Lower lobe of right lung (tissue), 2 donors: ENCODE measurements around the gene CASP2. TPM values are rescaled to one million over a fixed set of nuclear protein-coding genes. Genes with fewer than 3 reads are reported as not detected.

Source experiments
- ATAC-seq, 2 donors: fragments of 200-7000 bp; cut with Tn5 transposase; one replicate each; pipeline ENCODE4 v1.9.1; 2020 to 2022; ENCODE audit warnings: mild to moderate bottlenecking in 2 of 2, moderate library complexity in 2 of 2
- DNase-seq: peaks from one replicate; pipeline ENCODE4 v3.0.0-alpha.2; 2020
- H3K27ac ChIP-seq: fragments of 200-600 bp; one replicate; pipeline ENCODE4 v1.8.0; 2022
- H3K27me3 ChIP-seq: fragments of 200-600 bp; one replicate; pipeline ENCODE4 v1.8.0; 2022; ENCODE audit warnings: low read depth
- H3K36me3 ChIP-seq: fragments of 200-600 bp; one replicate; pipeline ENCODE4 v1.8.0; 2022; ENCODE audit warnings: mild to moderate bottlenecking
- H3K4me1 ChIP-seq: fragments of 200-600 bp; one replicate; pipeline ENCODE4 v1.8.0; 2022
- H3K4me3 ChIP-seq: fragments of 200-600 bp; one replicate; pipeline ENCODE4 v1.8.0; 2022; ENCODE audit warnings: mild to moderate bottlenecking
- H3K9me3 ChIP-seq: fragments of 200-600 bp; one replicate; pipeline ENCODE4 v1.8.0; 2022
- CTCF ChIP-seq: fragments of 200-600 bp; IDR thresholded peaks from one replicate; pipeline ENCODE4 v1.8.0; 2022; ENCODE audit warnings: antibody characterized with exemption, mild to moderate bottlenecking
- intact Hi-C: fragments of 100-400 bp; cut with DNase I; formaldehyde crosslinking; loops from one replicate; pipeline ENCODE4 v1.11.0; 2022
- total RNA-seq: library from RNA; stranded (reverse); fragmentation: NEBNext Ultra II Directional; extraction: Animal tissue kit (Norgen Biotek cat#: 25700); gene quantifications from one replicate; pipeline ENCODE4 v1.2.1, GENCODE V29; 2021
- donor health status: DM: no; HTN: yes; CAD: no; lungs with severe emphysema.

CASP2 gene
- total RNA-seq, 1 donor from 2014 or later, result 33.7 TPM

DNA sequence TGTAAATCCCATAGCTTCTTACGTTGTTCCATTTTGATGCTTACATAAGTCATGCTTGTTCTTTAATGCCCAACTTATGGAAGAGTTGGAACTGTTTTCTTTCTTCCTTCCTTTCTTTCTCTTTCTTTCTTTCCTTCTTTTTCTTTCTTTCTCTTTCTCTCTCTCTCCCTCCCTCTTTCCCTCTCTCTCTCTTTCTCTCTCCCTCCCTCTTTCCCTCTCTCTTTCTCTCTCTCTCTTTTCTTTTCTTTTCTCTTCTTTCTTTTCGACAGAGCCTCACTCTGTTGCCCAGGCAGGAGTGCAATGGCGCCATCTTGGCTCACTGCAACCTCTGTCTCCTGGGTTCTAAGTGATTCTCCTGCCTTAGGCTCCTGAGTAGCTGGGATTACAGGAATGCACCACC lies 55.4 kb downstream of the CASP2 start:
- Histone ChIP-seq H3K27me3 (peaks cover 23% of the 10 kb centered on the region), H3K9me3 (no peaks in the 10 kb centered on the region), H3K27ac (no peak overlapping the region), H3K4me3 (no peak overlapping the region), H3K4me1 (peaks cover 5% of the 10 kb centered on the region), H3K36me3 (no peaks in the 10 kb centered on the region)
- no peak for TF ChIP-seq CTCF
- intact Hi-C loops, result no loop called here
- DNase-seq (no peak), ATAC-seq (no peak)

- Histone ChIP-seq H3K27ac (no peak overlapping the region), H3K36me3 (no peaks in the 10 kb centered on the region), H3K4me3 (peak overlapping the region; percentile 12), H3K9me3 (no peaks in the 10 kb centered on the region), H3K4me1 (peaks cover 5% of the 10 kb centered on the region), H3K27me3 (peaks cover 23% of the 10 kb centered on the region)
- peak; percentile 54 for TF ChIP-seq CTCF
- intact Hi-C loops, result no loop called here
- ATAC-seq (peak; percentile 89 to 91), DNase-seq (peak; percentile 75)
Measured at GRCh38 chr7:143345428-143345900, 57.3 kb downstream of the CASP2 start.

DNA sequence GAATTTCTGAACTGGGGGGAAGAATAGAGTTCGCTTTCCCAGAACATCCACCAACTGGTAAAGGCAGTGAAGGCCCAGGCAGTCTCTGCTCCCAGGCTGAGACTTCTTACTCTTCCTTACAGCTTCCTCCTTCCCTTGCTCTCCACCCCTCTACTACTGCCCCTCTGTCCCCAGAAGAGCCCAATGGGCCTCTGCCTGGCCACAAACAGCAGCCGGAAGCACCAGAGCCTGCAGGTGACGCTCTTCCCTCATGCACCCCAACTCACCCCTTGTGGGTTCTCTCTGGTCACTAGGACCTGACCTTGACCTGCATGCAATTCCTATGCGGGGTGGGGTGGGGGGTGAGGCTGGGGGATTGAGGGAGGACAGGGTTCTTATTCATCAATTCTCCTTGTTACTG lies 57.9 kb downstream of the CASP2 start:
- H3K4me1 ChIP-seq, result peaks cover 5% of the 10 kb centered on the region
- DNase-seq, result no peak
- no peak overlapping the region for H3K27ac ChIP-seq
- H3K27me3 ChIP-seq, result peaks cover 23% of the 10 kb centered on the region
- no peaks in the 10 kb centered on the region for H3K9me3 ChIP-seq
- no peaks in the 10 kb centered on the region for H3K36me3 ChIP-seq
- no peak overlapping the region for H3K4me3 ChIP-seq
- ATAC-seq, result peak in 1 of 2 donors; percentile 14
- intact Hi-C loops, result no loop called here
- TF ChIP-seq CTCF, result no peak

- intact Hi-C loops, result no loop called here
- Histone ChIP-seq H3K4me1 (peaks cover 5% of the 10 kb centered on the region), H3K36me3 (no peaks in the 10 kb centered on the region), H3K27me3 (peaks cover 15% of the 10 kb centered on the region), H3K4me3 (no peak overlapping the region), H3K9me3 (no peaks in the 10 kb centered on the region), H3K27ac (no peak overlapping the region)
- DNase-seq (no peak), ATAC-seq (no peak)
- no peak for TF ChIP-seq CTCF
Measured at GRCh38 chr7:143347950-143348349, 59.8 kb downstream of the CASP2 start.

DNA sequence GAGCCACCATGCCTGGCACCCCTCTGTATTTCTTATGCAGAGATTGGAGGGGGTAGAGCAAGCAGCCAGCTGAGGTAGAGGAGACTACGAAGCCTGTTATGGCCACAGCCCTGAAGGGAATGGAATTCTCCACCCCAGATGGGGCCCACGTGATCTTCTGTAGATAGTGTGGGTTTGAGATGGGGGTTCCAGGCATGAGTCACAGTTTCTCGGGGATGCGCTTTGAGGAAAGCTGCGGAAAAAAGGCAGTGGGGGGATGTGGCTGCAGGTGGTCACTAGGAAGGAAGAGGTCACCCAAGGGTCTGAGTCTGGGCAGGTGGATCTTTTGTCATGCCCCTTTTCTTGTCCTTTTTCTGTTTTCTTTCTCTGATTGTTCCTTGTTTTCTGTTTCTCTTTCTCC lies 62.9 kb downstream of the CASP2 start:
- Histone ChIP-seq H3K4me1 (no peaks in the 10 kb centered on the region), H3K36me3 (no peaks in the 10 kb centered on the region), H3K4me3 (no peak overlapping the region), H3K9me3 (no peaks in the 10 kb centered on the region), H3K27ac (no peak overlapping the region), H3K27me3 (no peaks in the 10 kb centered on the region)
- no peak for TF ChIP-seq CTCF
- no peak for DNase-seq
- intact Hi-C loops, result no loop called here
- ATAC-seq, result no peak

DNA sequence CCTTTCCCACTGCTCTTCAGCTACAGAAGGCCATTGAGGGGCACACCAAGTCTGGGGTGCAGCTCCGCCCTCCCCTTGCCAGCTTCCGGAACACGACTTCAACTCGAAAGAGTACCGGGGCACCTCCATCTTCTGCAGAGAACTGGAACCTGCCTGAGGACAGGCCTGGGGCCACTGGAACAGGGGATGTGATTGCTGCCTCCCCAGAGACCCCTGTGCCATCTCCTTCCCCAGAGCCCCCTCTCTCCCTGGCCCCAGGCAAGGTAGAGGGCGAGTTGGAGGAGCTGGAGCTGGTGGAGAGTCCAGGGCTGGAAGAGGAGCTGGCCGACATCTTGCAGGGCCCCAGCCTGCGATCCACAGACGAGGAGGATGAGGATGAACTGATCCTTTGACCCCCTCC lies 63.4 kb downstream of the CASP2 start:
- Histone ChIP-seq H3K27me3 (no peaks in the 10 kb centered on the region), H3K9me3 (no peaks in the 10 kb centered on the region), H3K4me3 (no peak overlapping the region), H3K36me3 (no peaks in the 10 kb centered on the region), H3K27ac (no peak overlapping the region), H3K4me1 (no peaks in the 10 kb centered on the region)
- no peak for TF ChIP-seq CTCF
- ATAC-seq (no peak), DNase-seq (no peak)
- intact Hi-C loops, result no loop called here
